HepG2 (cell line): ENCODE measurements around the gene CHSY3. TPM values are rescaled to one million over a fixed set of nuclear protein-coding genes. Genes with fewer than 3 reads are reported as not detected.

Source experiments
- ATAC-seq: fragments of 200-7000 bp; cut with Tn5 transposase; 3 replicates; pipeline ENCODE4 v1.9.1; 2020; ENCODE audit warnings: mild to moderate bottlenecking, moderate library complexity
- BruUV-seq: library from RNA; stranded (reverse); fragments of 400-500 nt; replicated peaks from 2 replicates; lab custom pipeline; 2021; lab: Mats Ljungman, UMichigan
- CTCF ChIA-PET: fragments of 300-600 bp; formaldehyde crosslinking; extraction: SDS; loops from one replicate; lab custom pipeline; 2021; ENCODE audit warnings: low total read pairs, inconsistent platforms, low intra/inter-chr PET ratio; lab: Yijun Ruan, JAX
- POLR2A ChIA-PET: fragments of 350-600 bp; sonication (Branson Sonifier 250); formaldehyde crosslinking; loops from one replicate; lab custom pipeline; 2020; ENCODE audit warnings: antibody characterized with exemption, inconsistent platforms; lab: Yijun Ruan, JAX
- DNase-seq: peaks from one replicate; pipeline ENCODE4 v3.0.0-alpha.2; 2015; ENCODE audit warnings: low spot score
- FAIRE-seq: peaks from 3 replicates; lab custom pipeline; 2011; peaks lifted over from hg19 to GRCh38; lab: Jason Lieb, UNC
- H2AFZ ChIP-seq: one replicate; pipeline ENCODE4 v1.6.1; 2011; ENCODE audit warnings: low read length, inconsistent platforms
- H3K27ac ChIP-seq: fragments of 300-600 bp; 3 replicates; pipeline ENCODE4 v1.8.0; 2011; ENCODE audit warnings: mixed run types, mild to moderate bottlenecking, mixed read lengths, low read length, inconsistent platforms; ENCODE audit not compliant: insufficient read depth; ENCODE audit errors: extremely low read length
- H3K27me3 ChIP-seq, 2 experiments: fragments of 200-600 bp in 1 of 2; 2 replicates in 1 of 2; 3 replicates in 1 of 2; pipeline versions ENCODE4 v1.6.0 to v1.8.0; 2011; ENCODE audit warnings: low read length in 2 of 2, mild to moderate bottlenecking in 2 of 2, moderate library complexity in 2 of 2, inconsistent platforms in 1 of 2; ENCODE audit not compliant: insufficient read depth in 2 of 2, control insufficient read depth in 1 of 2
- H3K36me3 ChIP-seq, 2 experiments: fragments of 200-600 bp in 1 of 2; replicated peaks in 1 of 2; 2 replicates in 1 of 2; 3 replicates in 1 of 2; pipeline versions ENCODE4 v1.5.1 to v1.8.0; 2011; ENCODE audit warnings: low read length in 2 of 2, inconsistent platforms in 1 of 2; ENCODE audit not compliant: insufficient read depth in 2 of 2, control insufficient read depth in 1 of 2
- H3K4me1 ChIP-seq: 2 replicates; pipeline ENCODE4 v1.5.1; 2012; ENCODE audit warnings: low read length, inconsistent platforms; ENCODE audit not compliant: insufficient read depth
- H3K4me2 ChIP-seq: 2 replicates; pipeline ENCODE4 v1.6.0; 2011; ENCODE audit warnings: low read depth, low read length, inconsistent platforms
- H3K4me3 ChIP-seq, 3 experiments: fragments of 200-600 bp in 1 of 3; sonication (generic), shearing (Covaris generic) in 1 of 3; replicated peaks in 1 of 3; 2 replicates each; pipeline ENCODE4 v1.5.1; 2011 to 2016; ENCODE audit warnings: low read length in 3 of 3, inconsistent platforms in 2 of 3, low read depth in 2 of 3, mild to moderate bottlenecking in 2 of 3, control low read depth in 1 of 3, mixed read lengths in 1 of 3; ENCODE audit not compliant: insufficient read depth in 1 of 3
- H3K79me2 ChIP-seq: one replicate; pipeline ENCODE4 v1.6.1; 2011; ENCODE audit warnings: low read length, inconsistent platforms; ENCODE audit not compliant: insufficient read depth
- H3K9ac ChIP-seq: 2 replicates; pipeline ENCODE4 v1.6.0; 2011; ENCODE audit warnings: mild to moderate bottlenecking, low read depth, low read length, inconsistent platforms; ENCODE audit not compliant: insufficient read depth
- H3K9me3 ChIP-seq: 2 replicates; pipeline ENCODE4 v1.5.1; 2012; ENCODE audit warnings: mild to moderate bottlenecking, low read length
- H4K20me1 ChIP-seq: 2 replicates; pipeline ENCODE4 v1.6.0; 2011; ENCODE audit warnings: inconsistent platforms, mild to moderate bottlenecking, low read length, moderate library complexity; ENCODE audit not compliant: insufficient read depth
- NBN ChIP-seq: fragments of 450-650 bp; conservative IDR thresholded peaks from 2 replicates; pipeline ENCODE4 v1.6.1; 2017
- TFDP1 ChIP-seq: IDR thresholded peaks from 2 replicates; pipeline ENCODE4 v1.6.1; 2016; ENCODE audit warnings: missing compliant biosample characterization, missing genetic modification reagents, borderline replicate concordance
- ZNF563 ChIP-seq: sonication (generic); formaldehyde crosslinking; IDR thresholded peaks from 2 replicates; pipeline ENCODE4 v1.8.0; 2022; ENCODE audit warnings: mild to moderate bottlenecking, moderate library complexity, missing genetic modification reagents
- ZNF670 ChIP-seq: sonication (generic); formaldehyde crosslinking; IDR thresholded peaks from 2 replicates; pipeline ENCODE4 v1.8.0; 2022; ENCODE audit warnings: mild to moderate bottlenecking, missing genetic modification reagents, borderline replicate concordance
- WGBS: methylation state at CpG from one replicate; pipeline ENCODE4 v1.1.6; 2017; ENCODE audit warnings: low lambda C conversion rate; 5-methylcytosine and 5-hydroxymethylcytosine counted together
- in situ Hi-C: cut with HindIII; loops from 2 replicates; pipeline ENCODE4 v1.10.0; 2017; ENCODE audit warnings: low pct_unique_long_range_greater_than_20kb; ENCODE audit not compliant: extremely low pct_ligation_motif_present
- intact Hi-C: fragments of 100-400 bp; cut with micrococcal nuclease; formaldehyde crosslinking; loops from one replicate; pipeline ENCODE4 v1.10.0; 2022; ENCODE audit not compliant: unreplicated experiment
- polyA plus RNA-seq, 8 experiments: library from polyadenylated mRNA; depleted of rRNA in 3 of 8; stranded (reverse) in 7 of 8; unstranded in 1 of 8; fragments of >200 nt; fragmentation: Illumina TruSeq in 4 of 8; extraction: Trizol in 4 of 8; gene quantifications; 2 replicates each; pipeline versions ENCODE4 v1.2.1 to v1.2.3, GENCODE V29; 2011 to 2016; ENCODE audit warnings: low read depth in 4 of 8, missing spikeins in 1 of 8, mixed read lengths in 1 of 8; ENCODE audit not compliant: insufficient read depth in 1 of 8
- total RNA-seq, 5 experiments: library from RNA; depleted of rRNA; stranded (reverse); fragments of >200 nt; fragmentation: Illumina TruSeq; extraction: Trizol; gene quantifications; 2 replicates each; pipeline ENCODE4 v1.2.3, GENCODE V29; 2016; ENCODE audit warnings: low read depth in 1 of 5
- TF ChIP-seq, protein P1 (sequence below): IDR thresholded peaks from 2 replicates; pipeline ENCODE4 v1.6.1; 2016; ENCODE audit warnings: low read depth, control low read depth

CHSY3 gene
- total and polyA plus RNA-seq, 2 of the 13 experiments (the other 11 are each of a cell fraction or from before 2014, with no cell fraction given): 0.26 to 4.1 TPM

DNA sequence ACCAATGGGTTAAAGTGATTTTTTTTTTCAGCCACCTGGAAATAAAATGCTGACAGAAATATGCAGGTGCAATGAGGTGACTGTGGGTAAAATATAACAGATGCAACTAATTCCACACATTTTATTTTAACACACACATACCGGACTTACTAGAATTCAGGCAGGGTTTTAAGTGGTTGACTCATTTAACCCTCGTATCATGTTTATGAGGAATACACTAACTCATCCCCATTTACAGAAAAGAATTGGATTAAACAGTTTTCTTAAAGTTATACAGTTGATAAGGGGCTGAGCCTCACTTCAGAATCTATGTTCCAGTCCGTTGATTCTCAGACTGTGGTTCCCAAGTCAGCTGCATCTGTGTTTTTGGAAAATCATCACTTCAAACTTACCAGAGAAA, 207.5 kb downstream of the CHSY3 start:
- H2AFZ ChIP-seq: no peak overlapping the region
- BruUV-seq: no TSS peak
- no peak overlapping the region for H3K4me3 ChIP-seq
- ATAC-seq (no peak), DNase-seq (no peak), FAIRE-seq (no peak)
- H3K27me3 ChIP-seq: no peaks in the 10 kb centered on the region
- no peak for TF ChIP-seq TFDP1 (CRISPR knock-in tag)
- no peak for TF ChIP-seq NBN
- no peaks in the 10 kb centered on the region for H3K36me3 ChIP-seq
- in situ Hi-C loops: loop anchor here (25.0 kb wide), 2 partner anchors 601 to 1001 kb away; no protein-coding TSS in a partner anchor
- intact Hi-C loops: no loop called here
- no peaks in the 10 kb centered on the region for H3K9me3 ChIP-seq
- H3K4me2 ChIP-seq: no peak overlapping the region
- CTCF ChIA-PET: no interaction called here
- POLR2A ChIA-PET: no interaction called here
- no peaks in the 10 kb centered on the region for H4K20me1 ChIP-seq
- H3K27ac ChIP-seq: no peak overlapping the region
- no peaks in the 10 kb centered on the region for H3K79me2 ChIP-seq
- no peaks in the 10 kb centered on the region for H3K4me1 ChIP-seq
- WGBS: 41% methylated on average over 3 of the region's 3 CpGs
- no peak overlapping the region for H3K9ac ChIP-seq

DNA sequence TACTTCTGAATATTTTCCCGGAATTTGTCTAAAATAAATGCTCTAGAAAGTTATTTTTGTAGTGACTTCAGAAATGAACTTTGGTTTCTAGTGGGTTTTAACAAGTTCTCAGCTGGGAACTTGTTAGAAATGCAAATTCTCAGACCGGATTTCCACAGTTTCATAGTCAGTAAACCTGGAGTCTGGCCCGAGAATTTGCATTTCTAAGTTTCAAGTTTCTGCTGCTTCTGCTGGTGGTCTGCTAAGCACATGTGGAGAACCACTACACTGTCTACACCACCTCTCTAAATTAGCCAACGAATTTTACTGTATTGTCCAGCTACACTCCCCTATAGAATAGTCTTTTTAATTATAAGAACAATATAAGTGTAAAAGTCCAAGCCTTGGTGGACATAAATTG, 208.0 kb downstream of the CHSY3 start:
- ATAC-seq (no peak), FAIRE-seq (no peak), DNase-seq (no peak)
- no peak overlapping the region for H3K4me3 ChIP-seq
- TF ChIP-seq, protein P1, sequence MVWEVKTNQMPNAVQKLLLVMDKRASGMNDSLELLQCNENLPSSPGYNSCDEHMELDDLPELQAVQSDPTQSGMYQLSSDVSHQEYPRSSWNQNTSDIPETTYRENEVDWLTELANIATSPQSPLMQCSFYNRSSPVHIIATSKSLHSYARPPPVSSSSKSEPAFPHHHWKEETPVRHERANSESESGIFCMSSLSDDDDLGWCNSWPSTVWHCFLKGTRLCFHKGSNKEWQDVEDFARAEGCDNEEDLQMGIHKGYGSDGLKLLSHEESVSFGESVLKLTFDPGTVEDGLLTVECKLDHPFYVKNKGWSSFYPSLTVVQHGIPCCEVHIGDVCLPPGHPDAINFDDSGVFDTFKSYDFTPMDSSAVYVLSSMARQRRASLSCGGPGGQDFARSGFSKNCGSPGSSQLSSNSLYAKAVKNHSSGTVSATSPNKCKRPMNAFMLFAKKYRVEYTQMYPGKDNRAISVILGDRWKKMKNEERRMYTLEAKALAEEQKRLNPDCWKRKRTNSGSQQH (CRISPR knock-in tag): no peak
- no peak for TF ChIP-seq ZNF563 (CRISPR knock-in tag)
- no peak for TF ChIP-seq ZNF670 (CRISPR knock-in tag)
- H2AFZ ChIP-seq: no peak overlapping the region
- CTCF ChIA-PET: no interaction called here
- no peaks in the 10 kb centered on the region for H3K9me3 ChIP-seq
- intact Hi-C loops: no loop called here
- POLR2A ChIA-PET: no interaction called here
- H3K4me2 ChIP-seq: no peak overlapping the region
- BruUV-seq: no TSS peak
- H3K36me3 ChIP-seq: no peaks in the 10 kb centered on the region
- H3K4me1 ChIP-seq: no peaks in the 10 kb centered on the region
- in situ Hi-C loops: loop anchor here (25.0 kb wide), 2 partner anchors 600 to 1000 kb away; no protein-coding TSS in a partner anchor
- WGBS: 12% methylated on average over 4 of the region's 4 CpGs
- H3K27ac ChIP-seq: no peak overlapping the region
- H3K27me3 ChIP-seq: no peaks in the 10 kb centered on the region
- H3K9ac ChIP-seq: no peak overlapping the region
- H3K79me2 ChIP-seq: no peaks in the 10 kb centered on the region
- no peaks in the 10 kb centered on the region for H4K20me1 ChIP-seq
